Testis (tissue), 2 donors: ENCODE measurements around the gene SUCLG2.

Experiments
- POLR2A ChIP-seq: fragments of 450-650 bp; IDR thresholded peaks from one replicate; pipeline ENCODE4 v1.6.1; 2017; ENCODE audit warnings: antibody characterized with exemption, mild to moderate bottlenecking, moderate library complexity
- TF ChIP-seq, protein P1 (sequence below), 3 experiments: fragments of 450-650 bp in 2 of 3; fragments of 200-600 bp in 1 of 3; sonication (generic) in 1 of 3; IDR thresholded peaks; one replicate each; pipeline ENCODE4 v1.5.1; 2016 to 2019; ENCODE audit warnings: antibody characterized with exemption in 3 of 3, mild to moderate bottlenecking in 2 of 3, moderate library complexity in 1 of 3

GRCh38 chr3:67384760-67385397 is 269.5 kb downstream of the SUCLG2 start:
- TF ChIP-seq, protein P1, sequence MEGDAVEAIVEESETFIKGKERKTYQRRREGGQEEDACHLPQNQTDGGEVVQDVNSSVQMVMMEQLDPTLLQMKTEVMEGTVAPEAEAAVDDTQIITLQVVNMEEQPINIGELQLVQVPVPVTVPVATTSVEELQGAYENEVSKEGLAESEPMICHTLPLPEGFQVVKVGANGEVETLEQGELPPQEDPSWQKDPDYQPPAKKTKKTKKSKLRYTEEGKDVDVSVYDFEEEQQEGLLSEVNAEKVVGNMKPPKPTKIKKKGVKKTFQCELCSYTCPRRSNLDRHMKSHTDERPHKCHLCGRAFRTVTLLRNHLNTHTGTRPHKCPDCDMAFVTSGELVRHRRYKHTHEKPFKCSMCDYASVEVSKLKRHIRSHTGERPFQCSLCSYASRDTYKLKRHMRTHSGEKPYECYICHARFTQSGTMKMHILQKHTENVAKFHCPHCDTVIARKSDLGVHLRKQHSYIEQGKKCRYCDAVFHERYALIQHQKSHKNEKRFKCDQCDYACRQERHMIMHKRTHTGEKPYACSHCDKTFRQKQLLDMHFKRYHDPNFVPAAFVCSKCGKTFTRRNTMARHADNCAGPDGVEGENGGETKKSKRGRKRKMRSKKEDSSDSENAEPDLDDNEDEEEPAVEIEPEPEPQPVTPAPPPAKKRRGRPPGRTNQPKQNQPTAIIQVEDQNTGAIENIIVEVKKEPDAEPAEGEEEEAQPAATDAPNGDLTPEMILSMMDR (IDR thresholded peaks at IDR 0.05): peak in 2 of 3 experiments; percentile 51 to 54
- TF ChIP-seq POLR2A: no peak
